ENCODE measurements around the gene ZHX3.

DNA sequence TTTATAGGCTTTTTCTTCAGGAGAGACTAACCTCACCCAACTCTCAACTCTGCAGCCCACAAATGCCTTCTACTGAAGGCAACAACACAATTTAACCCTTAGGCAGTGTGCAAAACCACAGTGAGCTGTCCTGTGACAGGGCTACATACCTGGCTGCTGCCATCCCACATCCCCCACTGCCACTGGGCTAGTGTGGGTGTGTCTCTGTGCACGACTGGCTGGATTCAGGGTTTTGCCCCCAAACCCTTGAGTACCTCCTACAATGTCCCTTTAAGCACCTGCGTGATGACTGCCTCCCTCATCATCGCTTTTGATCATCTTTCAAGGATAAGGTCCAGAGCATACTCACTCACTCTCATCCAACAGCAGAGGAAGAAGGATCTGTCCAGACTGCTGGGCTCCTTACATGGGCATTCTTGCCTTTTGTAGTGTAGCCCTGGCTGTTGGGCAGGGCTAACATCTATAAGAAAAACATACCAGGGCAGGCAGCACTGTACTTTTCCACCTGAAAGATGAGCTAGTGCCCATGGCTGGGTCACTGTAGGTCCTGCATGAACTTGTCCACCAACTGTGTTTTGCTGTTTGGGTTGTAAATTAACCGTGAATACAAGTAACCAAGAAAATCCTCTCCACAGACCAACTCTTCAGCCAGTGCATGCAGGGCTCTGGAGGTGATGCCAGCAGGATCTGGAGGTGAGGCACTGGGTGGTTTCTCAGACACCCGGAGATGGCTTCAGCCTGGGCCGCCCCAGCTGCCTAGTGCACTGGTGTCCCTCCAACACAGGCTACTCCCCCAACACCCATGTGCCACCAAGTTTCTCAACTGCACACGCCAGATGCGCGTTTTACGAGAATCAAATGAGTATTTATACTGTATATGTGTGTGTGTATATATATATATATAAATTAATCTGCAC, 135.0 kb downstream of the ZHX3 start:
- TF ChIP-seq, protein P1, sequence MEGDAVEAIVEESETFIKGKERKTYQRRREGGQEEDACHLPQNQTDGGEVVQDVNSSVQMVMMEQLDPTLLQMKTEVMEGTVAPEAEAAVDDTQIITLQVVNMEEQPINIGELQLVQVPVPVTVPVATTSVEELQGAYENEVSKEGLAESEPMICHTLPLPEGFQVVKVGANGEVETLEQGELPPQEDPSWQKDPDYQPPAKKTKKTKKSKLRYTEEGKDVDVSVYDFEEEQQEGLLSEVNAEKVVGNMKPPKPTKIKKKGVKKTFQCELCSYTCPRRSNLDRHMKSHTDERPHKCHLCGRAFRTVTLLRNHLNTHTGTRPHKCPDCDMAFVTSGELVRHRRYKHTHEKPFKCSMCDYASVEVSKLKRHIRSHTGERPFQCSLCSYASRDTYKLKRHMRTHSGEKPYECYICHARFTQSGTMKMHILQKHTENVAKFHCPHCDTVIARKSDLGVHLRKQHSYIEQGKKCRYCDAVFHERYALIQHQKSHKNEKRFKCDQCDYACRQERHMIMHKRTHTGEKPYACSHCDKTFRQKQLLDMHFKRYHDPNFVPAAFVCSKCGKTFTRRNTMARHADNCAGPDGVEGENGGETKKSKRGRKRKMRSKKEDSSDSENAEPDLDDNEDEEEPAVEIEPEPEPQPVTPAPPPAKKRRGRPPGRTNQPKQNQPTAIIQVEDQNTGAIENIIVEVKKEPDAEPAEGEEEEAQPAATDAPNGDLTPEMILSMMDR (IDR thresholded peaks at IDR 0.05), result no peak
- TF ChIP-seq EP300 (IDR thresholded peaks at IDR 0.05) (no peak), POLR2AphosphoS5 (IDR thresholded peaks at IDR 0.05) (no peak)

Data from esophagus muscularis mucosa (tissue), 4 donors.